HS-27A (cell line): ENCODE results near the gene IL1RAPL2.
"Not testable (repeated sequence)": the region's sequence is repeated elsewhere in the genome, so short reads cannot be mapped to it uniquely, and the experiment has no call there.

ENCODE experiments used
- DNase-seq: peaks from one replicate; pipeline ENCODE4 v3.0.0-alpha.2; 2012; ENCODE audit warnings: low read depth, missing footprints

IL1RAPL2 gene

GRCh38 chrX:104854790-104855340, 288.9 kb downstream of the IL1RAPL2 start:
- no peak for DNase-seq

GRCh38 chrX:104863466-104863865, 297.5 kb downstream of the IL1RAPL2 start:
- DNase-seq, result no peak

- no peak for DNase-seq
These were observed 298.3 kb downstream of the IL1RAPL2 start for GRCh38 chrX:104864296-104864695.

- no peak for DNase-seq
These were observed 311.5 kb downstream of the IL1RAPL2 start for GRCh38 chrX:104877504-104877903.

- no peak for DNase-seq
These were observed 336.1 kb downstream of the IL1RAPL2 start for GRCh38 chrX:104902070-104902469.

GRCh38 chrX:104909694-104910093, 343.7 kb downstream of the IL1RAPL2 start:
- DNase-seq, result not testable (repeated sequence)

GRCh38 chrX:104913348-104913747, 347.3 kb downstream of the IL1RAPL2 start:
- DNase-seq, result no peak

GRCh38 chrX:104914686-104915085, 348.7 kb downstream of the IL1RAPL2 start:
- DNase-seq, result not testable (repeated sequence)

- DNase-seq, result no peak
These were observed 352.1 kb downstream of the IL1RAPL2 start for GRCh38 chrX:104918122-104918521.

GRCh38 chrX:104921584-104922205, 355.7 kb downstream of the IL1RAPL2 start:
- peak; percentile 9 for DNase-seq

GRCh38 chrX:104922206-104922621, 356.2 kb downstream of the IL1RAPL2 start:
- peak; percentile 46 for DNase-seq

- no peak for DNase-seq
These were observed 363.3 kb downstream of the IL1RAPL2 start for GRCh38 chrX:104929324-104929723.

GRCh38 chrX:104935581-104935980, 369.6 kb downstream of the IL1RAPL2 start:
- no peak for DNase-seq

GRCh38 chrX:104953251-104953650, 387.3 kb downstream of the IL1RAPL2 start:
- DNase-seq, result no peak

- DNase-seq, result no peak
These were observed 395.9 kb downstream of the IL1RAPL2 start for GRCh38 chrX:104961926-104962325.

GRCh38 chrX:104968241-104968640, 402.2 kb downstream of the IL1RAPL2 start:
- DNase-seq, result no peak

- no peak for DNase-seq
These were observed 406.7 kb downstream of the IL1RAPL2 start for GRCh38 chrX:104972737-104973136.

- DNase-seq, result no peak
These were observed 421.1 kb downstream of the IL1RAPL2 start for GRCh38 chrX:104987063-104987462.

- DNase-seq, result no peak
These were observed 422.0 kb downstream of the IL1RAPL2 start for GRCh38 chrX:104988038-104988437.

- DNase-seq, result no peak
These were observed 429.5 kb downstream of the IL1RAPL2 start for GRCh38 chrX:104995546-104995945.

GRCh38 chrX:105006103-105006502, 440.1 kb downstream of the IL1RAPL2 start:
- no peak for DNase-seq

- no peak for DNase-seq
These were observed 441.0 kb downstream of the IL1RAPL2 start for GRCh38 chrX:105006996-105007395.

GRCh38 chrX:105013719-105014118, 447.7 kb downstream of the IL1RAPL2 start:
- DNase-seq, result no peak

- no peak for DNase-seq
These were observed 451.6 kb downstream of the IL1RAPL2 start for GRCh38 chrX:105017641-105018040.
